Urothelium cell line (cell line): ENCODE data around the gene ANXA4.
"Not testable (repeated sequence)": the region's sequence is repeated elsewhere in the genome, so short reads cannot be mapped to it uniquely, and the experiment has no call there.

Source experiments
- DNase-seq: peaks from one replicate; pipeline ENCODE4 v3.0.0; 2011; ENCODE audit warnings: low spot score, mixed read lengths
- FAIRE-seq: peaks from 2 replicates; lab custom pipeline; 2011; peaks lifted over from hg19 to GRCh38; lab: Jason Lieb, UNC

The ANXA4 gene

DNA sequence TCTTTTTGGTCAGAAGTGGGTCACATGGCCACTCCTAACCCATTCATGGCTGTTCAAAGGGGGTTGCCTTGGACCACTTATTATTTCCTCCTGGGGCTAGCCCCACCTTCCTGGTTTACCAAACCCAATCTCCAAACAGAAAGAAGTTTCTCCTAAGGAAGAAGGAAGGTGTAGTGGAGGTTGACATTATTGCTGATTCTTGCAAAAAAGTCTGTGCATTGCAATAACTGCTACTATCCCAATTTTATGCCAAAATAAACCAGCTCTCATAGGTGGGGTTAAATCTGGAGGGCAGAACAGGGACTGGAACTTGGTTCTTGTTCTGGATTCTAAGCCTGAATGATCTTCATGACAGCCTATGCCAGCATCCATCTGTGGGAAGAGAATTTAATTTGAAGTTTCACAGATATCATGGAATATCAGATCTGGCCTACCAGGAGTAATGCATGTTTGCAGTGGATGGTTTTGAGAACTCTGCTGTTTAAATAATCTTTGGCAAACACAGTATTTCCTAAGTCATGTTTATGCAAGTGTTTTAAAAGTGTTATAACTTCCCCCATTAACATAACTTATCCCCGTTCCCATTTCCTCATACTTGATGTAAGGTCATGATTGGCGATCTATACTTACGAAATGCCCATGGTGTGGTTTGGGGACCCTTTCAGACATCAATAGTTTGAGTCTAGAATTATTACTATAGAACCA lies 11.9 kb downstream of the ANXA4 start:
- DNase-seq (no peak), FAIRE-seq (no peak)

DNA sequence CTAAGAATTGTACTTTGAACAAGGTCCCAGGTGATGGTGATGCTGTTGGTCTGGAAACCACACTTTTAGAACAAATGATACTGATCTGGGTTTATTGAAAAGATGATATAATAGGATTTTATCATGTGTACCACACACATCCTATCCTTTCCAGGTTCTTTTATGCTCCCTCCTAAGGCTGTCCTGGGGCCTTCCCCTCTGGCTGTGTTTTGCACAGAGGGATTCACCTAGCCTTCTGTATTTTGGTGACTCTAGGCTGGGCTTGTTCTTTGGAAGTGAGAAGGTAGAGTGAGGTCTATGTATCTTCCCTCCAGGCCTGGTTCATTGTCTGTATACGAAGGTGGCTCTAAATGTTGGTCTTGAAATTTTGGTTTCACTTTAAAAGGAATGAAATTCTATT lies 12.7 kb downstream of the ANXA4 start:
- no peak for DNase-seq
- no peak for FAIRE-seq

DNA sequence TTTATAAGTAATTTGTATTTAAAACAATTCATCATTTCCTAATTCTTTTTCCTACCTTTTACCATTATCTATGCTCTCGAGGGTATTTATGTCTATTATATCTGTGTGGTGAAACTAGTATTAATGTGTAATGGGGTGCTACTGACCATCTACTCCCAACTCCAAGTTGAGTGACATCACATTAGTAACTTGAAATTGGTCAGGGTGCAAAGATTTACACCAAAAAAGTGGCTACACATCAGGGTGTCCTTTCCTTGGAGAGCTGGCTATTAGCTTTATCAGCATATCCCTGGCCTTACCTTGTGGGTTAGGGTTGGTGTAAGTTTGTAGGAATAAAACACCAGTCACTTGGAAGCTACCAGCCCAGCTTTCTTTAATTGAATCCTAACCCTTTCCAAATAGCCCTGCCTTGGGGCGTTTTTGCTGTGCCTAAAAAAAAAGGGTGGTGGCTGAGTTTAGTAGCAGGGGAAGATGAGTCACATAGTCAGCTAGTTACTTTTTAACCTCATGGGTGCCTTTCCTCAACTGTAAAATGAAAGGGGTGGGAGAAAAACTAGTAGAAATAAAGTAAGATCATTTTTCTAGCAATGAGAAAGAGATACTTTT lies 14.0 kb downstream of the ANXA4 start:
- DNase-seq (peak; percentile 61), FAIRE-seq (no peak)

DNA sequence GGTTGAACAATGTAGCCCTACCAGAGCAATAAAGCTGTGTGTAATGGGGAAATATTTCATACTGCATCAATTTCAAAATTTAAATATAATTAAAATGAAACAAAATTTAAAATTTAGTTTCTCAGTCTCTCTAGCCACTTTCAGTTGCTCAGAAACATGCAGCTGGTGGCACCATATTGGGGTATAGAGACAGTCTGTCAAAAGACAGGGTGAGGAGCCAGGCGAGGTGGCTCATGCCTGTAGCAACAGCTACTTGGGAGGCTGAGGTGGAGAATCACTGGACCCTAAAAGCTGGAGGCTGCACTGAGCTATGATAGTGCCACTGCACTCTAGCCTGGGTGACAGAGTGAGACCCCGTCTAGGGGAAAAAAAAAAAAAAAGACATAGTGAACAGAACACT lies 20.1 kb downstream of the ANXA4 start:
- FAIRE-seq: no peak
- no peak for DNase-seq

DNA sequence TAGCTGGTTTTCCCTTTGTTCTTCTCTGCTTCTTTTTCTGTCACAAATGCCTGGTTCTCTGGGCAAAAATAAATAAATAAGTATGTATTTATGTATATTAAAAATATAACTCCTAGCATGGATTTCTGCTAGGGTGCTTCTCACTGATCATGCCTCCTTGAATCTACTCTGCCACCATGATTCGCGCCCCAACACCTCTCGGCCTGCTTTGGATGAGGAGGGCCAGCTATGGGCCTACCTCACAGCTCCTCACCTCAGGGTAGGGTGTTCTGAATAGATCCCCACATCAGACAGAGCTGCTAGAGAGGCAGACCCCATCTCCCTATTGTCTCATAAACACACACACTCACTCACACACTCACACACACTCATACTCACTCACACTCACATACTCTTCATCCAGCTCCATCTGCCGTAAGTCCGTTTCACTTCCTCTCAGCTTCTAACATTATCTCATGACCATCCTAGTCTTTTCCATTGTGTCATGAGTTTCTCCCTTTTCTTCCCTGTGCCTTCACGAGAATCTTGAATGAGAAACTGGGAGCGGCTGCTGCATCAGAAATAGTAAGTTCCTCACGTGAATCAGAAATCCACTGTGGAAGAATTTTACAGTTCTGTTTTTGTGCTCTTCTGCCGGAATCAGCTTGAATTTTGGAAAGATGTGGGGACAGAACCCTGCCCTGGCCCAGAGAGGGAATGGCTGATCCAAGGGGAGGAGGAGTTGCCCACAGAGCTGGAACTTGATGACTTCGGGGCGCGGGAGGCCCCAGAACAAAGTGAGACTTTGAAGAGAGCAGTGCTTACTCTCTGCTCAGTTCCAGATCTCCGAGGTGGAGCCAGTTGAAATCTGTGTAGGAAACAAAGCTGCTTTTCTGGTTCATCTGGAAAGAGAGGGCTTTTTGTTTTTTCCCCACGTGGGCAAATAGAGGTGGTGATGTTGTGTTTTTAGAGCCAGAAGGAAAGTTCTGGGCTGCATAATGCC lies 20.9 kb downstream of the ANXA4 start:
- no peak for FAIRE-seq
- no peak for DNase-seq

DNA sequence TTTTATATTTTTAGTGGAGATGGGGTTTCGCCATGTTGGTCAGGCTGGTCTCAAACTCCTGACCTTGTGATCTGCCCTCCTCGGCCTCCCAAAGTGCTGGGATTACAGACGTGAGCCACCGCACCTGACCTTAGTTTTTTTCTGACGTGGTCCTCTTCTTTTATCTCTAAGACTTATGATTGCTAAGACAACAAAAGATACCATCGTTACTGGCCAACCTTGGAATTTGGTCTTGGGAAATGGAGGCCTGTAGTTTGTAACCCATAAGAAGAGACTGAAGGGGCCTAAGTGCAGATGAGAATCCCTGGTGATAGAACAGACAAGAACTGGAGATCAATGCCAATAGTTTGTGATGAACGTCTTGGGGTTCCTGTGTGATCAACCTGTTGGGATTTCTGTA lies 21.9 kb downstream of the ANXA4 start:
- not testable (repeated sequence) for FAIRE-seq, DNase-seq

DNA sequence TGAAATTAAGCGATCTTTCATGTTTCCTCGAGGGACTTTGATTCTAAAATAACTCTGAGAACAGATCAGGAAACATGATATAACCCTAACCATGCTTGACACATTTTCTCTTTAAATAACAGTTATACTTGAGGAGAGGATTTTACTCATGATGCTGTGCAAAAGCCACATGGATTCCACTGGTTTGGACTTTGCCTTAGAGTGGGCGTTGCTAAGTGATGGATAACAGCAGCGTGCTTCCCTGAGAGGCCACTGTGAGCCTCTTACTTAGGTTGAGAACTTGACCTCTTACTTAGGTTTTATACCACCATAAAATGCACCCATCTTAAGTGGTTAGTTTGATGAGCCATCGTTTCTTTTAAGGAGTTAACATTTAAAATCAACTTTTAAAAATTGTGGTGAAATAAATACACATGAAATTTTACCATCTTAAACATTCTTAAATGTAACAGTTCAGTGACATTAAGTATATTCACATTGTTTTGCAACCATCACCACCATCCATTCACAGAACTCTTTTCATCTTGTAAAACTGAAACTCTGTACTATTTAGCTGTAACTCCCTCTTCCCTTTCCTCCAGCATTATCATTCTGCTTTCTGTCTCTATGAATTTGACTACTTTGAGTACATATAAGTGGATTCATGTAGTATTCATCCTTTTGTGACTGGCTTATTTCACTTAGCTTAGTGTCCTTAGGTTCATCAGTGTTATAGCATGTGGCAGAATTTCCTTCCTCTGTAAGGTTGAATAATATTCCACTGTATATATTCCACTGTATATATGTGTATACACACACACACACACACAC lies 22.6 kb downstream of the ANXA4 start:
- no peak for DNase-seq
- FAIRE-seq: no peak

DNA sequence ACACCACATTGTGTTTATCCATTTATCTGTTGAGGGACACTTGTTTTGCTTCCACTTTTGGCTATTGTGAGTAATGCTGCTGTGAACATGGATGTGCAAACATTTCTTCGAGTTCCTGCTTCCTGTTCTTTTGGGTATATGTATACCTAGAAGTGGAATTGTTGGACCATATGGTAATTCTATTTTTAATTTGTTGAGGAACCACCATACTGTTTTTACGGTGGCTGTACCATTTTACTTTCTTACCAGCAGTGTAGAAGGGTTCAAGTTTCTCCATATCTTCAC lies 23.1 kb downstream of the ANXA4 start:
- FAIRE-seq: no peak
- DNase-seq: no peak

DNA sequence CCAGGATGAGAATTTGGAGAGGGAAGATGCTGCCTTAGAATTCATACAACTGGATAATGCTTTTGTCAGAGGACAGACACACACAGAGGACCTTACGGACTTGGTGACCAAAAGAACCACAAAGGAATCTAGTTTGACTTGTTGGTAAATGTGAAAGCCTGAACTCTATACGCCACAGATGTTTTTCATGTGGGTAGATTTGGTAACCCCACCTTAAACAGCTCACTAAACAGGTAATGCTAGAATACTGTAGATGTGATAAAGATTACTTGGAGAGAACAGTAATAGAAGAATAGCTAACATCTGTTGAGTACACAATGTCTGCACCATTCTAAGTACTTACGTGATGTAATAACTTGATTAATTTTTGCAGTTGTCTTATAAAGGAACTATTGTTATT lies 24.1 kb downstream of the ANXA4 start:
- FAIRE-seq: no peak
- DNase-seq: no peak

DNA sequence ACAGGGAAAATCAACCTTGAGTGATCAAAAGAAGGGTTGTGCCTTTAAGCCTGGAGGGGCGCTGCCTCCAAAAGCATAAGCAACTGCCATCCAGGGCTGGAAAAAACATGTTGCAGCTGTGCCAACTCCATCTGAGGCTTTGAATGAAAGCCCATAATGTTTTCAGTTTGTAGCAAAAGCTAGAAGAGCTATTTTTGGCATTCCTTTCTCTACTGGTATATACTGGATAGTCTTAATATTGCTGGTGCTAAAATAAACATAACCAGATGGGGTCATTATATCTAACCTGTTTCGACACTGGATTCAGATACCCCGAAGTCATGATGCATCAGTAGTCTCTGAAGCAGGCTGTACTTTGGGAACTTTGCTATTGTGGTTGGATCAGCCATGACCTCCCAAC lies 25.1 kb downstream of the ANXA4 start:
- no peak for DNase-seq
- no peak for FAIRE-seq

DNA sequence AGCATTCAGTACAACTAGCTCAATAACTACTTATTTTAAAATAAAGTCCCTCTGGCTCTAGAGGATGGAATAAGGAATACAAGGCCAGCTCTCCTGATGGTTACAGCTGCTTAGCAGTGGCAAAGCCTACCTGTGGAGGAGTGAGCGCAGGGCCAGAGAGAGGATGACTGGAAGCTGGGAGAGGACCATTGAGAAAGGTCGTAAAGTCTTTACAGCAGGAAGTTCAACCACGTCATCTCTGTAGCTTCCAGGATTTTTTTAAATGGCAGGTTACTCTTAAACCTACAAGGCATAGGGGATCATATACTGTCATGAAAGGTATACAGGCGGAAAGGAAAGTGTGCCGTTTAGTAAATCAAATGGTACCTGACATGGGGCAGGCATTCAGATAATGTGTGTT lies 26.3 kb downstream of the ANXA4 start:
- DNase-seq: no peak
- no peak for FAIRE-seq

DNA sequence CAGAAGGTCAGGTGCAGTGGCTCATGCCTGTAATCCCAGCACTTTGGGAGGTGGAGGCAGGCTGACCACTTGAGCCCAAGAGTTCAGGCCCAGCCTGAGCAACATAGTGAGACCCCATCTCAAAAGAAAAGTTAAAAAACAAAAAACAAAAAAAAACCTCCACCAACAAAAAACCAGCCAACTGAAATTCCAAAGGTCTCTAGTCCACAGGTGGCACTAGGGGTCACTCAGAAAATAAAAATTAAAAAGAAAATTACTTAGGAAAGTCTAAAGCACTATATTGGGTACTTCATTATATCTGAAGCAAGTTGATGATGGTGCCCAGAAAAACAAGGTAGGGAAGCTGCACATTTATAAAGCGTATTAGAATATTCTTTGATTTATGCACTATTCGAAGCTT lies 26.9 kb downstream of the ANXA4 start:
- FAIRE-seq: no peak
- DNase-seq: no peak

DNA sequence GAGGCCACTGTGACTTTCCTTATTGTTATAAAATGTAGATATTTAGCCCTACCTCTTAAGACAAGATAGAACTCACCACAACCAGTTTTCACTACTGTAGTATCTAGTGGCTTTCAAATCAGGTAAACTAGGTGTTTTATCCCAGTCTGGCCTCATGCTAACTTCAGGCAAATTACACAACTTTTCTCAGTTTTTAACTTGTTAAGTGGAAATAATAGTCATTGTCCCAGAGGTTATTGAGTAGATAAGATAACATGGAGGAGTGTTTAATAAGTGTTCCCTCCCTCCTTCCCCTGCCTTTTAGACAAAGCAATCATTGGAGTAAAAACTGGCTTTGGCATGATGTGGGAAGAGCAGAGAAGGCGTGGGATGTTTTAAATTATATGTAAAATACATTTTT lies 27.3 kb downstream of the ANXA4 start:
- no peak for DNase-seq
- FAIRE-seq: no peak

DNA sequence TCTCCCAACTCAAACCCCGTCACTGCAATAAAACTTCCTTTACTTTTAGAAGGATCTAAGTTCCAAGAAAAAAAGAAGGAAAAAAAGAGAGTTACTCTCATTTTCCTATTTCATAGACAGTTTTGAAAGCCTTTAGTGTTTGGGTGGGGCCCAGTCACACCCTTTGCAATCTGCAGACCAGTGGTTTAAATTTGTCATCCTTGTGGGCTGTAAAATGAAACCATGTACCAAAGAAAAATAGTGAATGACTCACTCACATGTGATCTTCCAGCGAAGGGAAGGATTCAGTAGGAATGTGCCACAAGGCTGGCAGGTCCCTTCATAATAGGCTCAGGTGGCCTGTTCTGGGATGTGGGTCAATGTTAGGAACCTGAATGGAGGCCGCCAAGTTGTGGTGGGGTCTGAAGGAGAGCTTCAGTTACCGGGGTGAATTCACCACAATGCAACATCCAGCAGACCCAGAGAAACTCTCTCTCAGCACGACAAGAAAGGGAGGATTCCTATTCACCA lies 28.3 kb downstream of the ANXA4 start:
- DNase-seq: peak; percentile 89
- FAIRE-seq: no peak

DNA sequence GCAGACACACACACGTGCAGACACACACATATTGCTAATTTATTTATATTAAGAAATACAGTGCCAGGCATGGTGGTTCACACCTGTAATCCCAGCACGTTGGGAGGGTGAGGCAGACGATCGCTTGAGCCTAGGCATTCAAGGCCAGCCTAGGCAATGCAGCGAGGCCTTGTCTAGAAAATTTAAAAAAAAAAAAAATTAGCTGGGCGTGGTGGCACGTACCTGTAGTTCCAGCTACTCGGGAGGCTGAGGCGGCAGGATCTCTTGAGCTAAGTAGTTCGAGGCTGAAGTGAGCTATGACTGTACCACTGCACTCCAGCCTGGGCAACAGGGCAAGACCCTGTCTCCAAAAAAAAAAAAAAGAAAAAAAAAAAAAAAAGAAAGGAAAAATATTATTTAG lies 28.8 kb downstream of the ANXA4 start:
- FAIRE-seq (no peak), DNase-seq (no peak)

DNA sequence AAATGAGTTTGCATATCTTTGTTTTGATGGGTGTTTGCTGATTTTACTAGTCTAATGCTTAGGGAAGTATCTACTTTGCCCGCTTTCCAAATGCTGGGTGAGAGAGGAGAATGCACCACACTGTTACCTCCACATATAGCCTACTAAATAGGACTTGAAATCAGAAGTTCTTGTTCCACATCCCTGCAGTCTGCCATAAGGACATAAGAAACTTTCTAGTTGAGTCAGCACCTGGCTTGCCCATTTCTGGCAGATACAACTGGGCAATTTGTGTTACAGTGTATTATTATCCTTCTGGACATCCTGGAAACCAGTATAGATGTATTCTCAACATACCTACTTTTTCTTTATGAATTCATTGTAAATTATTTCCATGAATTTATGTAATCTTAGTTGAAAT lies 29.5 kb downstream of the ANXA4 start:
- FAIRE-seq: no peak
- DNase-seq: no peak

DNA sequence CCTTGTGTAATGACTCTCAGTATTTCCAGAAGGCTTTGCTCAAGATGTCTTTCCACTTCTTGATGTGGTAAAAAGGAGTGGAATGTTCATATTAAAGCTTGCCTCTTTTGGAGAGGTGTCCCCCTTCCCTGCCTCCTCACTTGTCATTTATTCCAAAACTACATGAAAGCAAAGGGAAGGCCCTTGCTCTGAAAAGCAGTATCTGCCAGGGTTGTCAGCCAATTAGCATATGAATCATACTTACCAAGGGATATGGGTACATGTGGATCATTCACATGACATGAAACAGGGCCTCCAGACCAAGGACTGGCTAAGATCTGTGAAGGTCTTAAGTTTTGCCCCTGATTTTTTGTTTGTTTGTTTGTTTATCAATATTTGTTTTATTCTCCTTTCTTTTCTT lies 31.3 kb downstream of the ANXA4 start:
- DNase-seq (no peak), FAIRE-seq (no peak)

DNA sequence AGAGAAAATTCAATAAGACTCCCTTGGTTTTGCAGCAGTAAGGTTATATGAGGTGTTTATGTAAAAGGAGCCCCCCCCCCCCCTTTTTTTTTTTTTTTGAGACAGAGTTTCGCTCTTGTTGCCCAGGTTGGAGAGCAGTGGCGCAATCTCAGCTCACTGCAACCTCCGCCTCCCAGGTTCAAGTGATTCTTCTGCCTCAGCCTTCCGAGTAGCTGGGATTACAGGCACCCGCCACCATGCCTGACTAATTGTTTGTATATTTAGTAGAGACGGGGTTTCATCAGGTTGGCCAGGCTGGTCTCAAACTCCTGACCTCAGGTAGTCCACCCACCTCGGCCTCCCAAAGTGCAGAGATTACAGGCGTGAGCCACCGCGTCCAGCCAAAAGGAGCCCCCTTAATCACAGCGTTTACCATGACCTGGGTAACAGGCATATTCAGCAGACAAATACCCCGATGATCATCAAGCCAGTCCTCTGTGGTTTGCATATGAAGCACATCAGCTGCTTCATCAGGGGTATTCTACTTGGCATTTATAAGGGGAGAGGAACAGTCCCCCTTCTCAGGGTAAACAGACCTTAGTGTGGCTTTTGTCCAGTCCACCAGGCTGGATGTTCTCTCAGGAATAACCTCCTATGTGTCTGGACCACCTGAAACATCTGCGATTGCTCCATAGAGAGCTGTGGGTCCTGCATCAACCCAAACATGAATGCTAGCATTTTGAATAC lies 32.5 kb downstream of the ANXA4 start:
- DNase-seq, FAIRE-seq: not testable (repeated sequence)

DNA sequence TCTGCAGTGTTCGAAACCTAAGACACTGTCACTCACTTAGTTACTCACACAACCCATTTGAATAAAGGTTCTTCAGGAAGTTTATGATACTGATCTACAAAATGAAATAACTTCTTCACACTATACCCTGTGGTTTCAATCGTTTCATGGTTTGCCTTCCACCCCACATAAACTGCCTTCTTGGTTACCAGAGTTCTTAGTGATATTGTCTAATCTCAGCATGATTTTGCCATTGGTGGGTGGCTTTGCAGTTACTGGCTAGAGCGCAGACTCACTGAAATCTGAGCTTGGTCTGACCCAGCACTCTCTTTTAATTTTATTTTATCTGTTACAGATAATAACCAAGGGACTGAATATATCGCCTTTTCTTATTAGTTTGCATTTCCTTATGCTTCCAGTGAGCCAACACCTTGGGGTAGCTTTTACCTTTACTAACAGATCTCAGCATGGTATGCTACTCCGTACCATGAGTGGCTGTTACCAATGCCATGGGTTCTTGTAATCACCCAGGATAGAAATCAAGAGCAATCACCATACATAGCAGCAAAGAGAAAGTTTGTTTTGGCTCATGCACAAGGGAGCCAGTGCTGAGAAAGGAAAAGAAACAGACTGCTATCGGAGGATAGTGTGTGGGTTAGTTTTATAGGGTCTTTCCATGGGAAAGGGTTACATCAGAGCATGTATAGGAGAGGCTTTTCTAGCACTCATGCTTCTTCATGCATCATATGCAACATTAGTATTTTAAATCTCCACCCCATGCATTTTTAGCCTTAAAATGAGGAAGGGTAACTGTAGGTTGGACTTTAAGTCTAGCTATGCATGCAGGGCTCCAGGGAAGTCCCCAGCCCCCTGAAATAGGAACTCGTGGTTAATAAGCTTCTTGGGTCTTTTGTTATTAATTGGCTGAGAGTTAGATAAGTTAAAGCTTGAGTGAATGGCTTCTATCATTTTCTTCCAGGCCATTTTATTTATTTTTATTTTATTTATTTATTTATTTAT lies 33.3 kb downstream of the ANXA4 start:
- no peak for DNase-seq
- FAIRE-seq: no peak
